ENCODE results near the gene TSPAN17.
"Not testable (repeated sequence)": the region's sequence is repeated elsewhere in the genome, so short reads cannot be mapped to it uniquely, and the experiment has no call there.

TSPAN17 gene

GRCh38 chr5:176647030-176647842 lies at the start of gene TSPAN17:
Gene TSPAN17 (plus strand): TSS chr5:176647484. CDS start chr5:176647616, 132 bp downstream.
- peak; percentile 91 to 95 for DNase-seq (ENCODE audit: low read depth in 2 of 2)

- not testable (repeated sequence) for DNase-seq (ENCODE audit: low read depth in 2 of 2)
Observed at GRCh38 chr5:176599749-176600430, 47.4 kb upstream of the TSPAN17 start.

- DNase-seq (ENCODE audit: low read depth in 2 of 2) = no peak
Observed at GRCh38 chr5:176601901-176602482, 45.3 kb upstream of the TSPAN17 start.

- no peak for DNase-seq (ENCODE audit: low read depth in 2 of 2)
Observed at GRCh38 chr5:176603091-176603490, 44.2 kb upstream of the TSPAN17 start.

GRCh38 chr5:176606032-176606431 lies 41.3 kb upstream of the TSPAN17 start:
- DNase-seq (ENCODE audit: low read depth in 2 of 2) = no peak

- DNase-seq (ENCODE audit: low read depth in 2 of 2) = no peak
Observed at GRCh38 chr5:176606875-176607274, 40.4 kb upstream of the TSPAN17 start.

- no peak for DNase-seq (ENCODE audit: low read depth in 2 of 2)
Observed at GRCh38 chr5:176608142-176608705, 39.1 kb upstream of the TSPAN17 start.

GRCh38 chr5:176608937-176609723 lies 38.2 kb upstream of the TSPAN17 start:
- DNase-seq (ENCODE audit: low read depth in 2 of 2) = no peak

GRCh38 chr5:176609724-176610434 lies 37.4 kb upstream of the TSPAN17 start, which contains the start of gene GPRIN1:
Gene GPRIN1 (minus strand): TSS chr5:176610156. CDS start chr5:176599834, 10,322 bp downstream.
- DNase-seq (ENCODE audit: low read depth in 2 of 2) = peak in 1 of 2 donors; percentile 52

- no peak for DNase-seq (ENCODE audit: low read depth in 2 of 2)
Observed at GRCh38 chr5:176610435-176610773, 36.9 kb upstream of the TSPAN17 start.

GRCh38 chr5:176611435-176611834 lies 35.8 kb upstream of the TSPAN17 start:
- no peak for DNase-seq (ENCODE audit: low read depth in 2 of 2)

GRCh38 chr5:176612008-176612407 lies 35.3 kb upstream of the TSPAN17 start:
- DNase-seq (ENCODE audit: low read depth in 2 of 2) = no peak

GRCh38 chr5:176612855-176613254 lies 34.4 kb upstream of the TSPAN17 start:
- no peak for DNase-seq (ENCODE audit: low read depth in 2 of 2)

GRCh38 chr5:176614805-176615478 lies 32.3 kb upstream of the TSPAN17 start:
- no peak for DNase-seq (ENCODE audit: low read depth in 2 of 2)

- no peak for DNase-seq (ENCODE audit: low read depth in 2 of 2)
Observed at GRCh38 chr5:176616511-176616910, 30.8 kb upstream of the TSPAN17 start.

- no peak for DNase-seq (ENCODE audit: low read depth in 2 of 2)
Observed at GRCh38 chr5:176618783-176619182, 28.5 kb upstream of the TSPAN17 start.

- DNase-seq (ENCODE audit: low read depth in 2 of 2) = peak; percentile 68 to 77
Observed at GRCh38 chr5:176619203-176619568, 28.1 kb upstream of the TSPAN17 start.

- DNase-seq (ENCODE audit: low read depth in 2 of 2) = no peak
Observed at GRCh38 chr5:176619569-176620332, 27.5 kb upstream of the TSPAN17 start.

GRCh38 chr5:176620333-176620981 lies 26.8 kb upstream of the TSPAN17 start:
- no peak for DNase-seq (ENCODE audit: low read depth in 2 of 2)

Measured in stimulated activated CD8-positive, alpha-beta memory T cell treated with anti-CD3 and anti-CD28 coated beads, Interleukin-7, amount 100 ng/mL, for 4 hours (primary cell).